ENCODE measurements around the gene C1QTNF2.

Gene C1QTNF2

GRCh38 chr5:160369990-160370712 lies at the start of gene C1QTNF2:
Gene C1QTNF2 (minus strand): TSS chr5:160370626. CDS start chr5:160355011, 15,615 bp downstream.
- DNase-seq: no peak

DNA sequence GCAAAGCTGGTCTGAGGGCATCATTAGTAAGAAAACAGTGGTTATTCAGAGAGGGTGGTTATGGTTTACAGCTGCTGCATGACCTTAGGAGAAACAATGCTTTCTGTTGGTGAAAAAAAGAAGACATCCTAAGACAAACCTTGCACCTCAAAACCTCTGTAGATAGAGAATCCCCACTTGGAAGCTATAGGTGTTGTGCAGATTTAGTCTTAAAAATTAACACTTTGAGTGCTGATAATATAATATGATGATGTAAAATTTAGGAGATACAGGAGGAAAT lies 49.8 kb upstream of the C1QTNF2 start:
- no peak for DNase-seq

DNA sequence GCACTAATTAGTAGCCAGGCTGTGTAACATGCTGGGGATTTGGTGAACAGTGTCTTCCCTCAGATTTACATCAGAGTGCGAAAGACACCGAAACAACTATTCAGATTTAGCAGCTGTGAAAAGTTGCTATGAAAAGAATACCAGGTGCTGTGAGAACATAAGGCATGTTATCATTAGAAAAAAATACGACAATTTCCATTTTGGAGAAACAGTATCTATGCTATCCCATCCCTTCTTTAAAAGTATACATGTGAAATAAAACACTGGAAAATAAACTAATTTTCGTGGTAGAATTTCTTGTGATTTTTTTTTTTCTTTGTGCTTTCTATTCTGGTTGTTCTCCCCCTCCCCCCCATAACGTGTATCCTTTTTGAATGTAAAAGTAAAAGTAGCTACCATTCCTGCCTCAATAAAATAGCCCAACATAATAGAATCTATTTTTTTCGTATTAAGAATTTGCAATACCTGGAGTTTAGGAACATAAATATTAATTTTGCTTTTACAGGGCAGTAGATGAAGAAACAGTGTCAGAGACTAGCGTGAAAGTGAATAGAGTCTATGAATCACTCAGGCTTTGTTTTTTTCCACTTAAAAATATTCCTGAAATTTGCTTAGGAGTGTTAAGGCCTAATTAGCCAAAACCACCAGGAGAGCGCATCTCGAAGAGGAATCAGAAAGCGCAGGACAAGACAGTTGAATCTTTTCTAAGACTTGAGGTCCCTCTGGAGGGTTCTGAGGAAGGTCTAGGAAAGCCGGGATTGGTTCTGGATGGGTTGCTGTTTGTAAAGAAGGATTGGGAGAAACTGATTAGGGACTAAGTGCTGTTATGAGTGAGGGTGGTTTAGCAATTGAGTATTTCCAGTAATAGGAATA lies 49.3 kb upstream of the C1QTNF2 start:
- DNase-seq: no peak

GRCh38 chr5:160418561-160419457 lies 48.4 kb upstream of the C1QTNF2 start, which contains the start of gene SLU7:
Gene SLU7 (minus strand): TSS chr5:160419081. CDS start chr5:160415294, 3,787 bp downstream.
- DNase-seq: peak; percentile 59

DNA sequence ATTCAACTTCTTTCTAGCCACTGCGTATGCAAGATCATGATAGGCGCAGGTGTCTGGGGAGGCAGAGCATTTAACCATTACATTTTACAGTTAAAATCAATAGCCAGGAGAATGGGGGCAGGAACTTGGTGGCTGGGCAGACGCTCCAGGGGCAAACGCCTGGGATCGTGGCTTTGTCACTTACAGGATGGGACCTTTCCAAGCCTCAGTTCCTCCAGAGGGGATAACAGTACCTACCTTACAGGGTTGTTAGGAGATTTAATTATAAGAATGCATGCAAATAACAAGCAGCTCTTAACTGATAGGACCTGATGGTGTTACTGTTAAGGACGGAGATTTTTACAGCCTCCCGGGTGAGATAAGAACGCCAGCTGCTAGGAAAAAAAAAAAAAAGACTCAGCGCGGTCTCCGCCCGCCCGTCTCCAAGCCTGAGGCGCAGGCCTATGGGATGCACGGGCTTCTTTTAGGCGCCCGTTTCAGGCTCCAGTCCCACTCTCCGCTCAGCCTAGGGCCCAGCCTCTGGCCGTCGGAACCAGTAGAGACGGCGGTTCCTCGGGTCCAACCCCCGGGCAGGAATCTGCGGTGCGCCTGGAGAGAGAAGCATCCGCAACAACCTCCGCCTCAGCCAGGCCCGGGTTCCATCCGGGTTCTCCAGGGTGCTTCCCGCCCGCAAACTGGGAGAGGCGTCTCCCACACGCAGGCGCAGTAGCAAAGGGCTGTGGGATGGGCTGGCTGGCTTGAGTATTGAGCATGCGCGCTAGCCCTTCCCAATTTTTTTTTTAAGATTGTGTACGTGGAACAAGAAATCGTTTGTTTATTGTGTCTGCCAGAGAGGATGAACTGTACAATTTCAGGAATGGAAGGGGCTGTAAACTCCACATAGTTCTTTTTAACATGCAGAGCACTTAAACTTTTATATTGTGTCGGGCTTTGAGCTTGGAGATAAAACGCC lies 29.3 kb upstream of the C1QTNF2 start, which contains the start of gene FAM200C:
FAM200C (minus strand) TSS at position 653 of the 952 bp plus-strand sequence. CDS start 4,564 bp downstream, outside the sequence.
- peak; percentile 77 for DNase-seq

DNA sequence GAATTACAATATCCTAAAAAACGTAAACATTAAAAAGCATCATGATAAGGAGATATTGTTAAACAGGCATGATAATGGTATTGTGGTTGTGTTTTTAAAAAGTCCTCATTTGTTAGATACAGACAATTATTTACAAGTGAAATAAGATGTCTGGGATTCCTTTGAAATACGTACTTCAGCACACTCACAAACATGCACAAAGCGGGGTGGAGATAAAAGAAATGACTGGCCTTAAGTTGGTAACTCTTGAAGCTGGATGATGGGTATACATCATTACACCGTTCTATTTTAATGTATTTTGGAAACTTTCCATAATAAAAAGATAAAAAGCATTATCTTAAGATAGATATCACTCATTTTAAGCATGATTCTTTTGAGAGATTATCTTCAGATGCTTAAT lies 28.4 kb upstream of the C1QTNF2 start:
- DNase-seq: no peak

DNA sequence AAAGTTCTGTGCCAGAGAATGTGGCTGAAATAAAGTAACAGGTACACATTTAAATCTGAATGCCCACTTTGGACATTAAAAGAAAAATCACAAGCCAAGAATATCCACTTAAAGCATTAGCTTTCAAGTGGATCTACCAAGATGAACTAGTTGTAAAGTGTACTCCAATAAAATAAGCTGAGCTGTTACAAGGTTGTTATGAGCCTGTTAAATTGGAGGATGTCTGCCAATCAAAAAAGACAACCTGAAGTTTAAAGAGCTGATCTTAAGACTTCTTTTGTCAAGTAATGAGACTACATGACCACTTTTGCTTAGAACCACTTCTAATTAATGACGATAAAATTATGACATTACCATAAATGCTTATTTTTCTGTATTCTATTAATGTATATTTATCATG lies 27.1 kb upstream of the C1QTNF2 start:
- DNase-seq: no peak

GRCh38 chr5:160395111-160395510 lies 24.7 kb upstream of the C1QTNF2 start:
- no peak for DNase-seq

GRCh38 chr5:160390787-160391696 lies 20.6 kb upstream of the C1QTNF2 start:
- no peak for DNase-seq

DNA sequence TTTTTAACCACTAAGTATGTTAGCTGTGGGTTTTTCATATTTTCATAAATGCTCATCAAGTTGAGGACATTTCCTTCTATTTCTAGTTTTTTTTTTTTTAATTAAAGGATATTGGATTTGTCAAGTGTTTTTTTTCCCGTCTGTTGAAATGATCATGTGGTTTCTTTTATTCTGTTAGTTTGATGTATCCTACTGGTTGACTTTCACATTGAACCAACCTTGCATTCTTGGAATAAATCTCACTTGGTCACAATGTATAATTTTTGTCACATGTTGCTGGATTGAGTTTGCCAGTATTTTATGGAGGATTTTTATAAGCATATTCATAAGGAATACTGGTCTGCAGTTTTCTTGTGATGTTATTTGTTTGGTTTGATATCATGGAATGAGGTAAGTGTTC lies 17.0 kb upstream of the C1QTNF2 start:
- DNase-seq: no peak

DNA sequence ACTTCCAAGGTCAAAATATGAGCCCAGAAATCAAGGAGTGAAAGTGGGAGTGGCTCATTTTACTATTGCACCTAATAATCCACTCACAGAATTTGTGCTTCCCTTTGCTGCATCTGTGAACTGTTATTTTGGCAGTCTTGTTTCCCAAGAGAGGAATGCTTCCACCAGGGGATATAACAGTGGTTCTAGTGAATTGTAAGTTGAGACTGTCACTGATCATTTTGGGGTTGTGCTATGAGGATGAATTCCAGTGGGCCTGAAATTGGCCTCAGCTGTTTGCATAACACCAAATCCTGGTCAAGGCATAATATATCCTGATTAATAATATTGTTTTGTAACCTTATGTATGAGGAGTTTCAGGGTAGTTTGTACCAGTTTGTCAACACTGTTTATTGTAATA lies 15.1 kb upstream of the C1QTNF2 start:
- no peak for DNase-seq

DNA sequence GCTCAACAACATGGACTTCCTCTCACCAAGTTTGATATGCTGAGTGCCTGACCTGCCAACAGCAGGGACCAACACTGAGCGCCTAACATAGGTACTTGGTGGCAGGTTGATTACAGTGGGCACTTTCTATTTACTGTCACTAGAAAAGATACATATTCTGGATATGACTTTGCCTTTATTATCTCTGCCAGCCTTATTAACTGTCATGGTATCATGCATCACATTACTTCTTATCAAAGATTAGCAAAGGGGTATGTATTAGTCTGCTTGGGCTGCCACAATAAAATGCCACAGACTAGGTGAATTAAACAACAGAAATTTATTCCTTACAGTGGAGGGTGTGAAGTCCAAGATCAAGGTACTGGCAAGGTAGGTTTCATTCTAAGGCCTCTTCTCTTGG lies 14.3 kb upstream of the C1QTNF2 start:
- no peak for DNase-seq

- peak; percentile 5 for DNase-seq
These were observed 11.9 kb upstream of the C1QTNF2 start for GRCh38 chr5:160382346-160382745.

- no peak for DNase-seq
These were observed 9.6 kb upstream of the C1QTNF2 start for GRCh38 chr5:160380041-160380440.

DNA sequence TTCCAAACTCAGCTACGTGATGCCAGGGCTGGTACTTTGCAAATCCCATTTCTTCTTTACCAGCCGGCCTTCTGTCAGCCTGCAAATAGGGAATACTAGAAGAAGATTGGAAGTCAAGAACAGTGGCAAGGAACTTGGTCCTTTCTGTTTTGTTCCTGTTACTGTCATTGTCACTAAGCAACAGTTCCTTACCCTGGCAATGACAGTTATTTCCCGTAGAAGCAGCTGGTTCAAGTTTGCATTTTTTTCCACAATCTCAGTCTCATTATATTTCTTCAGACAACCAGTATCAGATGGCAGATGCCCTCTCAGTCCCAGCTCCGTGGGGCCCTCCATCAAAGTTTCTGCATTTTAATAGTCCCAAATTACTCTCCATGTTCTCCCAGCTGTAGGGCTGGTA lies 9.1 kb upstream of the C1QTNF2 start:
- DNase-seq: no peak

GRCh38 chr5:160378330-160378729 lies 7.9 kb upstream of the C1QTNF2 start:
- no peak for DNase-seq

DNA sequence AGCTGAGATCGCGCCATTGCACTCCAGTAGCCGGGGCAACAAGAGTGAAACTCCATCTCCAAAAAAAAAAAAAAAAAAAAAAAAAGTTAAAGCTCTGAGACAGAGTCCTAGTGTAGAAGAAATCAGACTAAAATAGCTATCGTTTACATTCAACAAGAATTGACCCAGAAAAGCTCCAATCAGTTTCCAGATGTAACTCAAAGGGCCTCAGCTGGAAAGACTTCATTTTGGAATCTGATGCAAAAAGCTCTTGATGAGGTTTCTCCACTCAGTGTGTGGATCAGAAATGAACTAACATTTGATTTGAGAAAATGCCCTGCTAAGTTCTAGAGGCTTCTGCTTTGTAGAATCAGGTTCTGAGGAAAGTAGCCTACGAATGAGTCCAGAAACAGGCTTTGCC lies 7.2 kb upstream of the C1QTNF2 start:
- no peak for DNase-seq

GRCh38 chr5:160376416-160376815 lies 6.0 kb upstream of the C1QTNF2 start:
- no peak for DNase-seq

- no peak for DNase-seq
These were observed 5.3 kb upstream of the C1QTNF2 start for GRCh38 chr5:160375701-160376100.

DNA sequence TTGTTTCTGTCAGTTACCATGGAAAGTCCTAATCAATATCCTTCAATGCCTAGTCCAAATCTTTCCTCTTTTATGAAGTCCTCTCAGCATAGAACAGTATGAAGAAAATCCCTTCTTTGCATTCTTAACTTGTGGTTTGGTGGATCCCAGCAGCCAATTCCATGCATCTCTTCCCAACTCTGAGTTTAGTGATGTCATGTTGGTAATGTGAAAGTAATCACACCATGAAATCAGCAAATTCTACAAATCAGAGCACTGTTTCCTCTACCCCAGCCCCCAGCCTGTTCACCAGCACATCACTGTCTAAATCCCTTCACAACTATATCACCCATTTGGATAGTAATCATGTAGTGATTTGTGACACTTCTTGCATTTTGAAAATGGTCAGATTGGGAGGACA lies 4.7 kb upstream of the C1QTNF2 start:
- DNase-seq: no peak

- no peak for DNase-seq
These were observed 868 bp upstream of the C1QTNF2 start for GRCh38 chr5:160371294-160371693.
